GM21360 (cell line): ENCODE measurements around the gene CPB2.

ENCODE experiments used
- ATAC-seq: cut with Tn5 transposase; IDR thresholded peaks from one replicate; pipeline ENCODE4 v1.9.1; 2021; ENCODE audit warnings: mild to moderate bottlenecking, moderate library complexity; ENCODE audit not compliant: unreplicated experiment

Gene CPB2, protein sequence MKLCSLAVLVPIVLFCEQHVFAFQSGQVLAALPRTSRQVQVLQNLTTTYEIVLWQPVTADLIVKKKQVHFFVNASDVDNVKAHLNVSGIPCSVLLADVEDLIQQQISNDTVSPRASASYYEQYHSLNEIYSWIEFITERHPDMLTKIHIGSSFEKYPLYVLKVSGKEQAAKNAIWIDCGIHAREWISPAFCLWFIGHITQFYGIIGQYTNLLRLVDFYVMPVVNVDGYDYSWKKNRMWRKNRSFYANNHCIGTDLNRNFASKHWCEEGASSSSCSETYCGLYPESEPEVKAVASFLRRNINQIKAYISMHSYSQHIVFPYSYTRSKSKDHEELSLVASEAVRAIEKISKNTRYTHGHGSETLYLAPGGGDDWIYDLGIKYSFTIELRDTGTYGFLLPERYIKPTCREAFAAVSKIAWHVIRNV

DNA sequence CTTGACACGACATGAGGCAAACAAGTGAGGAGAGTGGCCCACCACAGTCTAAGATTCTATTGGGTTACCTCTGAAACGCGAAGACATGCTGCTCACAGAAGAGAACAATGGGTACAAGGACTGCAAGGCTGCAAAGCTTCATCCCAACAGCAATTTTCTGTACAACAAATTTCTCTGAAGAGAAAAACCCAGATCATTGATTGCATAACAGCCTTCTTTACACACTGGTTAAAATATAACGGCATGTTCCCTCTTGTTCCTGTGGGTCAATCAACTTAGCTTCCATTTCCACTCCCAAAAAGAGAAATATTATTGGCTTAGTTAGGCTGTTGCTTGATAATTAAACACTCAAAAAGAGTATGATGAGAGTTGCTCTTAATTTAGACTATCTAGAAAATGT lies at the start of gene CPB2:
CPB2 (minus strand) TSS at position 166 of the 400 bp plus-strand sequence; CDS start at position 142, 24 bp downstream.
- no peak for ATAC-seq

DNA sequence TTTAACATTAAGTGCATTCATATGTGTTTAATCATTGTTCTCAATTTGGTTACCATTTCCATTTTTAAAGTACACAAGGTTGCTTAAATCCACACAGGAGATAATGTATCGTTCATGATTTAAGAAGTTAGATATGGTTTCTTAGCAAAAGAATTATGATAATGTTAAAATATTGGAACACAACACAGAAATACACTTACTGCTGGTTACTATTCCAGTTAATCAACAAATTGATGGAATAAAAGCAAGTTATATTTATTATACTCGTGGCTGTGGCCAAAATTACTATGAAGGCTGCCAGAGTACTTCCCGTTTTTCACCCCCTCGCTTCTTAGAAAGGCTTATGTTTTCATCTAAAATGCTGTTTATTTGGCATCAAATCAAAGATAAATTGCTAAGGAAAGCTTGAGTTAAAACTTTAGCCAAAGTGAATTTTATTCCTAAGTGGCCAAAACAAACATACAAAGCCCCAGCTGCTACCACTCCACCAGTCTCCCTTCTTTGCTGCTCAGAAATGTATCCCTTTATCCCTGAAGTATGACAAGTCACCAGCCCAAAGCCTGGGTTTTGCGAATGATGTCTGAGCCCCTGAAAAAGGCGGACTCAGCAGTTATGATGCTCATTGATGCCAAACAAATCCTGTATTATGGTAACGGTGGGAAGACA lies 49.4 kb upstream of the CPB2 start:
- no peak for ATAC-seq

DNA sequence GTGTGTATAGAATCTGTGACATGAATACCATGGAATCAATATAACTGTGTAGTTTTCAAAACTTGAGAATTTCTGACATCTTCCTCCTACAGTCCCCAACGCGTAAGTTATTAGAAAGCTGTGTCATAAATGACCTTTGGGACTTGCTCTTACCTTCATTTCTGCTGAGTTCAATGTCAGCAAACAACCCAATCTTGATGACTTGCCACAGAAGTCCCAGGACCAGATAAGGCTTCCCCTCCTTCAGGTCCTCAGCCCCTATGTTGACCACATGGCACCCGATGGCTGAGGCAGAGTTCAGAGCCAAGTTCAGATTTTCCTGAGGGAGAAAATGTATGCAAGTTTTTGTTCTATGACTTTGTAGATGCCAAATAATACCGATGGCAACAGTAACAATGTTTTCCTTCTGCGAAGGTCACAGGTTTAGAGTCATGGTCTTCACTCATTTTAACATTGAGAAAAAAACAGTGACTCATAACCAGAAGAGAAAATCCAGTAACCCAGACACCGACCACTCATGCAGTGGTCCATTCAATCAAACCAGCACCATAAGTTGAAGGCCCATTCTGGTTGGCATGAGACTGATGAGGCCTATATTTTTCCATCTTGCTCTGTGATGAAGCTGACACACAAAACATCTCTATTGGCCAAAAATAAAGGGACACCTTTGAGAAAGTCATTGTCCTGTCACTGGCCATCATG lies 47.9 kb upstream of the CPB2 start:
- no peak for ATAC-seq

DNA sequence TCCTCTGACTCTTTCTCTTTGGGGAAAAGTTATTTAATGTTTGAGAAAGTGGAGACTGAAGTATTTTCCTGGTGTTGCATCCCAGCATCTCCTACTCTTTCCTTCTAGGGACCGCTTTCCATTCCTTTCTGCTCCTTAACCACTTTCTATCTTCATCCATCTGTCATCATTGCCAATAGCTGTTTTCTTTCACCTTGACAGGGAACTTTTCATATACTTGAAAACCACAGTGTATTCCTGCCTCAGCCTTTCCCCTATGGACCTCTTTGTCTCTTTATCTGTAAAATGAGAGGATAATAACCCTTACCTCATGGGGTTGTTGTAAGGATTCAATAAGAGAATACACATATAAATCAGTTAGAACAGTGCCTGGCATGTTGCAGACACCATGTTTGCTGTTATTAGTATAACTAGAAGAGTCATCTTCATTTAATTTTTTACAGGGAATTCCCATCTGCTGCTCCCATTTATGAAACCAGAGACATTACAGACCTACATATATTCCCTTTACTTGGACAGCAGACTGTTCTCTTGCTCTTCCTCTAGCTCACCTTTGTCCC lies 45.4 kb upstream of the CPB2 start:
- no peak for ATAC-seq

DNA sequence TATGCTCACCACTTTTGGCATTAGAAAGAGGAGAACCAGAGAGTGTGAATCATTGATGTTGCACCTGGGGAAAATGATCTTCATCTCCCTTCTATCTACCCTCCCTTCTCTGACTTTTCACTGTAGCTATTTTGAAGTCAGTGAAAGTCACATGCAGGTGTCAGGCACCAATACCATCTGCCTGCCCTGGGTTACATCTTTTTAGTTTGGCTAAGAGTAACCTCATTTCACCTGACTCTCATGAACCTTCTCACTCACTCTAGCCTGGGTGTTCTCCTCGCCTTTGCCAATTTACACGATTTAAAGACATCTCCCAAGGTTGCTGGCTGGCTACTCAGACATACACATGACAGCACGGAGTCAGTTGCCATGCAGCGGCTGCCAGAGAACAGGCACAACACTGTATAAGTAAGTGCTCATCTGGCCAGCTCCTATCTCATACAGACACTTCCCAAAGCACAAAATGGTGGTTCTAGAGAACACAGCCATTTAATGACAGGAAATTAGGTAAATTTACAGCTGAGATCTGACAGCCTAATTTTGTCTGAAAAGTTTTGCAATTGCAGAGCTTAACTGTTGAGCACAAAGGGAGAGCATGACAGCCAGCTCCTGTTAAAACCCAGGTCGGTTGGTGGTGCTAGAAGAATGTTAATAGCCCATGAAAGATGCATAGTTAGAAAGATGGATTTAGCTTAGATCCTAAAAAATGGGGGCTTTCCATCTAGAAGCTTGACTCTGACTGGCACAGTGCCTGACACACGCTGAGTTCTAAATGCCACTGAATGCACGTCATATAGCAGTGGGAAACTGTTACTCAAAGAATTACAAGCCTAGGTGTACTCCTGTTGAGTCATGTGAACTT lies 44.7 kb upstream of the CPB2 start:
- no peak for ATAC-seq

DNA sequence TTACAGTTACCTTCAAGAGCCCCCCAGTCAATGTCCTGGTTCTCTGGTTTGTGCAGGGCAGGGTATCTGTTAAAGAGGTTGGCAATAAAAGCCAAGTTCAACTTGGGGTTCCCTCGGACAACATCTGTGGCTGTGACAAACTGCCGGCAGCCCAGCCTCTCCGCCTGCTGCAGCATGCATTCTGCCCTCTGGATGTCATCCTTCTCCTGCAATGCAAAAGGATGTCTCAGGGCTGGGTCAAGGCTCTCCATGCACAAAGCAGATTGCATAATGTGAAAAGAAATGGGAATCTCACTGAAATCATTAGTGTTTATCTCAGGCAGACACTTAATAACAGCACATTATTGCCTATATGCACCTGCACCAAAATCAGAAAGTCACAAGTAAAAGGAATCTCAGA lies 42.1 kb upstream of the CPB2 start:
- no peak for ATAC-seq

DNA sequence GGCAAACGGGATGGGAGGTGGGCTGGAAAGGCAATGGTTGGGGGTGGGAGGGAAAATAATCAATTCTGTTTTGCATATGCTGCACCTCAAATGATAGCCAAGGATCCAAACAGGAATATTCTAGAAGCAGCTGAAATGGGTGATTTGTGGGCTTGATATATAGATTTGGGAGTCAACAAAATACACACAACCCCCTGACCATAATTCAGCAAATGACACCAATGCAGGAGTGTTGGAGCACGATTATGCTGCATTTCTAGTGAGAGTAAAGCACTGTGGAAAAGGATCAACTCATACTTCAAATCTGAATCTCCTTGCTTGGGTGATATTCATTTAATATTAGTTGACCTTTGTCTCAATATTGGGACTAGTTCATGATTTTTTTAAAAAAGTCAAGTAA lies 41.1 kb upstream of the CPB2 start:
- no peak for ATAC-seq

DNA sequence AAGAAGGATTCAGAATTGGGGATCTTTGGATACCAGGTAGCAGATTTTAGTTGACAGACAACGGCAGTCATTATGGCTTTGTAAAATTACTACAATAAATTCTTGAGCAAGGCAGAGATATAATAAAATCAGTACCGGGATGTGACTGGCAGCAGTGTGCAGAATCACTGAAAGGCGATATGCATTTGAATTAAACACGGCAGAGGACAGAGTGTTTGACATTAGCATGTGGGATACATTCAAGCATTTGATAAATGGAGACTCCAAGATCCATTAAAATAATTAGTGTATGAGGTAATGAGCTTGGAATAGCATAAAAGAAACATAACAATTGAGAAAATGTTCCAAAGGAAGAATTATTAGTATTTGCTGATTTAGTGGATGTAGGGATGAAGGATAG lies 40.3 kb upstream of the CPB2 start:
- ATAC-seq: no peak

DNA sequence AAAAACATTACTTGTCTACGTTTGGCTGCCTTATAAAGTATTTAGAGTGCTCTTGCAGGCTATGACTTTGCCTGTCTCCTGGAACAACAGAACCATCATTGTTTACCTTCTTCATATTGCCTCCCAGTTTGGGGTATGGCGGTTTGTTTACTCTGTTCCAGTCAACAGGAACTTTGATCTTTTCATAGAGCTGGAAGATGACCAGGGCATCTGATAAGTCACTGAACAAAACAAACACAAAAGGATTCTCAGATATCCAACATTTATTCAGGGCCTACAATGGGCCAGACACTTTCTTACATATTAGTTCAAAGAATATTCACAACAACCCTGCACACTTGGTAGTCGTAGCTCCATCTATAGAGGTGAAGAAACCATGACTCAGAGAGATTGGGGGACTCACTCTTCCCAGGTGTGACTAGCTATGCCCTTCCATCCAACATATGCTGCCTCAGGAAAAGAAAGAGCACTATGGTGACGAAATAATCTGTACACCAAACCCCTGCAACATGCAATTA lies 38.4 kb upstream of the CPB2 start:
- no peak for ATAC-seq

DNA sequence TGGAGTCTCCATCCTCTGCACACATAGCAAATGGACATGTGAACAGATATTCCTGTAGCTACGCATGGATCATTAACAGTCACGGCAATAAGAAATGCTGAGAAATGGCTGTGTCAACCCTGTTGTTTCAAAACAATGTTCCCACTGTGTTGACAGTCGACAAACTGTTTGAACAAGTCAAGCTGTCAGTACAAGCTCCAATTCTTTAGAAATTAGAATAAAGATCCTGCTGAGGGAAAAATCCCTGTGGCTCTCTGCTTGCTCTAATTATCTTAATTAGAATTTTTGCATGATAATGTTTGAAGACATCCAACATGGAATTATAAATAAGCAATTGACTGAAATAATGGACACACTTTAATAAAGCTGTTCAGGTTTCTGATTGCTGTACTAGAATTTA lies 37.9 kb upstream of the CPB2 start:
- ATAC-seq: no peak

DNA sequence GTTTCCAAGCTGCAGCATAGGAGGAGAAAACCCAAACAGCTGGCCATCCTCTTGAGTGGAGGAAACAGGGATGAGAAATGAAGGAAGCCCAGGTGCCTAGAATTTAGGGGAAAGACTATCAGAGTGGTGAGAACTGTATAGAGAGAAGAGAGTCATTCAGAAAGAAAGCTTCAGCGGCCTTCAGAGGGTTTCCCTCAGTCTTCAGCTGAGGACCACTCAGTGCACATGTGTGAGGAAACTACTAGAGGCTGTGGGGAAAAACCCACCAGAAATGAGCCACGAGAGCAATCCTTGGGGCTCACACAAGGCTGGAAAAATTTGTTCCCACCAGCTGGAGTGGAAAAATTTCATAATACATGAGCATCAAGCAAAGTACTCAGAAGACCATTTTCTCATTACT lies 35.2 kb upstream of the CPB2 start:
- ATAC-seq: no peak

DNA sequence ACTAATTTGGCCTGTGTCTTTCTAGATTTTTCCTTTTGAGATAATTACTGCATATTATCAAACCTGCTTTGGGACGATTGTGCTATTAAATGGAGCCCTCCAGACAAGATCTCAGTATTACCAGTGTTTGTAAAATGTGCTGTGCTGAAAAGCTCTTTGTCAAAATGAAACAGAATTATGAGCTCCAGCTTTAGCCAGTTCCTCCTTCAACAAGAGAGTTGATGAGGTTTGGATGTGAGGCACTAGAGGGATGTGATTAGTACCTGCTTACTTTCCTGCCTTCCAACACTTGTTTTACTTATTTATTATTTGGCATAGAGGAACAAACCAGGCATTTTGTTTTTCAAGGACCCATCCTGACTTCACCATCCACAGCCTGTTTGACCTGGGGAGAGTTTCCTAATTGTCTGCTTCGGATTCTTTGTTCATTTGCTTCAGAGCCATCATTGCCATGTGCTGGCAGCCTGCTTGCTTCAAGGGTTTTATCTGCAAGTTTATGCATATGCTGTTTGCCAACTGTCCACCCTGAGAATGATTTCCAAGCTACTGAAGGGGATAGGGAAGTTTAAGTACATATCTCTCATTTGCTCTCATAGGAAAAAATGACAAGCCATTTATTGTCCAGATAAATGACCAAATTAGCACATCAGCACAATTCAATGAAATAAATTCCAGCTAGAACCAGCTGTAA lies 32.9 kb upstream of the CPB2 start:
- ATAC-seq: no peak

DNA sequence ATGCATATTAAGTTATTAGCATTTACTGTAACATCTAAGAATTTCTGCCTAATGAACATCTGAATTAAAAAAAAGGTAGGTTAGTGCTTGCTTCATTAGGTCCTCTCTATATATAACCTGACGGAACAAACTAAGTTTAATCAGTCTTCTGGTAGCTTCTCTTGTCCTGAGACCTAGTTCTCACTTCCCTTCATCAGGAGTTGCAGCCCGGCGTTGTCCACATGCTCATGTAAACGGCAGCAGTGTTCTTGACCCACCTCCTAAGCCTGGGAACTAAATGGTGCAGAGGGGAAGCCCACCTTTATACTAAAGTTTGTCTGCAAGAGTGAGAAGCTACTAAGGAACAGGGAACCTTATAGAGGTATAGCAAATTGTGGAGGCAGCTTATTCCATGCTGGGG lies 31.9 kb upstream of the CPB2 start:
- ATAC-seq: no peak

DNA sequence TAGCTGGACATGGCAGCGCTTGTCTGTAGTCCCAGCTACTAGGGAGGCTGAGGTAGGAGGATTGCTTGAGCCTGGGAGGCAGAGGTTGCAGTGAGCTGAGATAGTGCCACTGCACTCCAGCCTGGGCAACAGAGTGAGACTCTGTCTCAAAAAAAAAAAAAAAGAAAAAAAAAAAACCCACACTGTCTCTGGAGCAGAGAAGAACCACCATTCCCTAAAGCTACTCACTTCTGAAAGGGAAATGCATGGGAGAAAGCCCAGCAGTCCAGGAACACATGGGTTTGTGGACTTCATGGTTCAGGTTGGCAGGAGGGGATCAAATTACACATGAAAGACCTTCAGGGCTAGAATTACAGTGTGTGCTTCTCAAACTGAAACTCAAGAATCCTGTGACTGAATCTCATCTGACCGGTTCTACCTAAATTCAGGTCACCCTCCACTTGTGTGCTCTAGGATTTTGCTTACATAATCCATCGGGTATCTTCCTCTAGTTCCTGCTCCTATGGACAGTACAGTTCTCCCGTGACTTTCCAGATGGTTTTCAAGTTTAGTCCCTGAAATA lies 30.2 kb upstream of the CPB2 start:
- no peak for ATAC-seq

DNA sequence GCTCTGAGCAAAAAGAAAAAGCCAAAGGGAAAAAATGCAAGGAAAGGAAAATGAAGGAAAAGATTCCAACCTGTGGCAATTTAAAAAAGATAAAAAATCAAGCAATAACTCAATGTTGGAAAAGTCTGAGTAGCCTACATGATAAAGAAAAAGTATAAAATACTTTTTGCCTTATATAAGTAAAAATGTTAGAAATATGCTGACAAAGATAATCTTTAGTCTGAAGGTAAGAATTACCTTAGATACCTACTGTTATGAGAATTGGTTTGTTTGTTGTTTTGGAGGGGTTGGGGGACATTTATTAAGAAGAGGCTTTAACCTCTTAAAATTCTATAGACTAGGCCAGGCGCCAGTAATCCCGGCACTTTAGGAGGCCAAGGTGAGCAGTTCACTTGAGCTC lies 29.7 kb upstream of the CPB2 start:
- no peak for ATAC-seq

DNA sequence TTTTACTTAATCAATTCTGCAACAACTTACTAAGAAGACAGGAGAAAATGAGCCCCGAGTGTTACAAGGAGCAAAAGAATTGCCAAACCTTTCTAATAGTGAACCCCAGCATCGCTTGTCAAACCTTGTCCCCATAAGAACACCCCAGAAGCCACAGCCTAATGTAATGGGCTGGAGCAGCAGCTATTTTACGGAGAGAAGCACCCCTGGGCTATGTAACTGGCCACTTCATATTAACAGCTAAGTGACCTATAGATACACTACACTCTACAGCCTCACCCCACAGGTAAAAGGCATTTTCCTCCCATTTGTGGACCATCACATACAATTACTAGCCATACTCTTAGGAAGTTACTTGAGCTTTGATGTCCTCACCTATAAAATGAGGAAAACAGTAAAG lies 27.3 kb upstream of the CPB2 start:
- no peak for ATAC-seq

DNA sequence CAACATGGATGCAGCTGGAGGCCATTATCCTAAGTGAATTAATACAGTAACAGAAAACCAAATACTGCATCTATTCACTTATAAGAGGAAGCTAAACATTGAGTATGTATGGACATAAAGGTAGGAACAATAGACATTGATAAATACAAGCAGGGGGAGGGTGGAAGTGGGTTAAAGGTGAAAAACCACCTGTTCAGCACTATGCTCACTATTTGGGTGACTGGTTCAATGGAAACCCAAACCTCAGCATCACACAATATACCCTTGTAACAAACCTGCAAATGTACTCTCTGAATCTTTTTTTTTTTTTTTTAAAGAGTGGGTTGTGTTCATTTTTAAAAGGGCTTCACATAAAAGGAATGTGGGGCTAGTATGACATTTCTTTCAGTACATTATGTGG lies 26.9 kb upstream of the CPB2 start:
- ATAC-seq: no peak

DNA sequence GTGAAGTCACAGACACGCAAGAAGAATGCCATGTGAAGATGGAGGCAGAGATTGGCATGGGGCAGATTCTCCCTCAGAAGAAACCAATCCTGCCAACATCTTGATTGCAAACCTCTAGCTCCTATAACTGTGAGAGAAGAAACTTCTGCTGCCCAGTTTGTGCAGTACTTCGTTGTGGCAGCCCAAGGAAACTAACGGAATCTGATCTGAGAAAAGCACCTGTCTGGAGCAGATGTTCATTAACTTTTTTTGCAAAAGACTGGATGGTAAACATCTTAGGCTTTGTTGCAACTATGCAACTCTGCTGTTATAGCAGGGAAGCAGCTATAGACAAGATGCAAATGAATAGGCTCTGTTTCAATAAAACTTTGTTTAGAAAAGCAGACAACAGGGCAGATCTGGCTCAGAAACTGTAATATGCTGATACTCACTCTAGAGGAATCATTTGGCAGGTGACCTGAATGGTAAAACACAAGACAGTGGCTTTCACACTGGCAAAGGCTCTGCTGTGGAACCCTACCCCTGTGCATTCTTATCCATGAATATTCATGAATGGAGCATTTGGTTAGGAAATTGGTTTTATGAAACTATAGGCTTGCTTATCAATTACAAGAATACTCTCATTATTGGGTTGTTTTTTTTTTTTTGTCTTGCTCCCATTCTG lies 25.3 kb upstream of the CPB2 start:
- ATAC-seq: no peak

DNA sequence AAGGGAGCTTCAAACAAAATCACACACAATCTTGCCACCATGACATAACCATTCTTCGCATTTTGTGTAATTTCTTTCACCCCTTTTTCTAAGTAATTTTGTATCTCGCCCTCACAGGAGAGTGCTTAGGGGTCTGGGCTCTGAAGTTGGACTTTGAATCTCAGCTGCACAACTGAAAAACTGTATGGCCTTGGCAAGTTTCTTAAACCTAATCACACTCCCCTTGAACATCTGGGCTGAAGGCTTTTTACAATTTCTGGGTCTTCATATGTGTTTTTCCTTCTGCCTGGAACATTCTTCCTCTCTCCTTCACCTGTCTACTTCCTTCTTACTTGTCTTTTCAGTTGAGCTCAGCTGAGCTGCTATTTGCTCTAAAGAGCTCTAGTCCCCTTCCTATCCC lies 24.3 kb upstream of the CPB2 start:
- ATAC-seq: no peak
